Muscle of leg (tissue), 11 donors: ENCODE measurements around the gene PUS1. TPM values are rescaled to one million over a fixed set of nuclear protein-coding genes. Genes with fewer than 3 reads are reported as not detected.
A peak's percentile ranks its signal among the peaks of the same experiment; 100 is the strongest.
"Not testable (repeated sequence)": the region's sequence is repeated elsewhere in the genome, so short reads cannot be mapped to it uniquely, and the experiment has no call there.

Experiments
- DNase-seq: peaks from one replicate; pipeline ENCODE4 v3.0.0; 2013
- H3K27ac ChIP-seq: one replicate; pipeline ENCODE4 v1.5.1; 2013; ENCODE audit warnings: mild to moderate bottlenecking, low read length, control low read depth
- H3K27me3 ChIP-seq: one replicate; pipeline ENCODE4 v1.6.1; 2013; ENCODE audit warnings: low read length; ENCODE audit not compliant: control insufficient read depth, insufficient read depth
- H3K36me3 ChIP-seq: one replicate; pipeline ENCODE4 v1.6.1; 2013; ENCODE audit warnings: low read length; ENCODE audit not compliant: control insufficient read depth, insufficient read depth
- H3K4me1 ChIP-seq: one replicate; pipeline ENCODE4 v1.6.1; 2013; ENCODE audit warnings: low read length; ENCODE audit not compliant: control insufficient read depth, insufficient read depth
- H3K4me3 ChIP-seq: one replicate; pipeline ENCODE4 v1.5.1; 2013; ENCODE audit warnings: low read length, control low read depth
- H3K9me3 ChIP-seq: replicated peaks from 2 replicates; pipeline ENCODE4 v1.6.1; 2013; ENCODE audit warnings: low read depth, low read length; ENCODE audit not compliant: control insufficient read depth
- WGBS: methylation state at CpG from one replicate; pipeline ENCODE4 v1.1.5; 2013; ENCODE audit warnings: missing lambda C conversion rate; ENCODE audit not compliant: insufficient coverage; 5-methylcytosine and 5-hydroxymethylcytosine counted together
- polyA plus RNA-seq, 8 donors: library from polyadenylated mRNA; unstranded; fragments of 120-200 nt; gene quantifications; one replicate each; pipeline versions ENCODE4 v1.2.1 to v1.2.3, GENCODE V29; 2013; ENCODE audit warnings: inconsistent platforms in 1 of 8, low replicate concordance in 1 of 8; ENCODE audit not compliant: insufficient read length in 8 of 8, insufficient read depth in 1 of 8
- total RNA-seq: library from RNA; stranded (reverse); fragments of 120-200 nt; gene quantifications from one replicate; pipeline ENCODE4 v1.2.4, GENCODE V29; 2013

PUS1 gene
- total and polyA plus RNA-seq, 9 donors = 6.5 to 18.5 (median 13.1) TPM

DNA sequence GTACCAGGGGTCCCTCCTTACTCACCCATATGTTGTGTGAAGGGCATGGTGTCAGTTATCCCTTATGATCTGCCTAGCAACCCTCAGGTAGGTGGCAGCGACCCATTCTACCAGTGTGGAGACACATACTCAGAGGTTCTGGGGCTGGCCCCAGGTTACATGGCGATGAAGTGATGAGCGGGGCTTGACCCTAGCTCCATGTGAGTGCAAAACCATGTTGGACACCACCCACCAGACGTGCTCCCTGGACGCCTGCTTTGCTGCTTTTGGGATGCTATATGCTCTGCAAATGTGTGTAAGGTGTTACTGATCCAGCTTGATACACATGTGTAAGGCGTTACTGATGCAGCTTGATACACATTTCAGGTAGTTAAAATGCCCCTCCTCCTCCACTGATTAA, 54.0 kb downstream of the PUS1 start:
- H3K27ac ChIP-seq = no peak overlapping the region
- H3K9me3 ChIP-seq = no peaks in the 10 kb centered on the region
- WGBS = 95% methylated on average over 4 of the region's 6 CpGs
- no peaks in the 10 kb centered on the region for H3K4me1 ChIP-seq
- peaks cover 75% of the 10 kb centered on the region for H3K36me3 ChIP-seq
- DNase-seq = no peak
- H3K27me3 ChIP-seq = no peaks in the 10 kb centered on the region
- no peak overlapping the region for H3K4me3 ChIP-seq

DNA sequence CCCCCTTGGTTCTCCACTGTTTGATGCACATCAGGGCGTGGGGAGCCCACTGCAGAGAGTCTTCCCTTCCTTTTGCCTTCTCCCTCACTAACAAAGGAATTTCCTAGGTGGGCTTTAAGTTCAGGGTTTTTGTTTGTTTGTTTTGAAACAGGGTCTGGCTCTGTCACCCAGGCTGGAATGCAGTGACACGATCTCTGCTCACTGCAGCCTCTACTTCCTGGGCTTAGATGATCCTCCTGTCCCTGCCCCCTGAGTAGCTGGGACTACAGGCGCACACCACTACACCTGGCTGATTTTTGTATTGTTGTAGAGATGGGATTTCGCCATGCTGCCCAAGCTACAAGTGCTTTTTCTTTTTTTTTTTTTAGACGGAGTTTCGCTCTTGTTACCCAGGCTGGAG, 54.5 kb downstream of the PUS1 start:
- no peak overlapping the region for H3K27ac ChIP-seq
- DNase-seq = no peak
- peaks cover 1% of the 10 kb centered on the region for H3K4me1 ChIP-seq
- no peak overlapping the region for H3K4me3 ChIP-seq
- H3K9me3 ChIP-seq = no peaks in the 10 kb centered on the region
- H3K36me3 ChIP-seq = peaks cover 79% of the 10 kb centered on the region
- WGBS = 100% methylated on average over 1 of the region's 6 CpGs
- H3K27me3 ChIP-seq = no peaks in the 10 kb centered on the region

DNA sequence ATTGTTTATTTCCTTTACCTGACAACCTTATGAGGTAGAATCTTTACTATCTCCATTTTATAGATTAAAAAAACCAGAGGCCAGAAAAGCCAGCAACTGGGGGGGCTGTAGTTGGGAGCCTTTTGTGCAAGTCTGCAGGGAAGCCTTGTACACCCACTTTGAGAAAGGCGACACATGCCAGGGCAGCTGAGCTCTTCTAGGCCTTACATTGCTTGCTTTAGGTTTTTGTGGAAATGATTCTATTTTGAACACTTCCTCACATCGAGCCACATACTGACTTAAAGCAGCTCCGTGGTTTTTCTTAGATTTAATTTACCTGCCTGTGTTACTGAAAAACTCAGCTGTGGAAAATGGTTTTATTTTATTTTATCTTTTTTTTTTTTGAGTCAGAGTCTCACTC, 55.3 kb downstream of the PUS1 start:
- Histone ChIP-seq H3K27me3 (no peaks in the 10 kb centered on the region), H3K36me3 (peaks cover 84% of the 10 kb centered on the region), H3K9me3 (no peaks in the 10 kb centered on the region), H3K4me3 (no peak overlapping the region), H3K4me1 (peaks cover 5% of the 10 kb centered on the region), H3K27ac (no peak overlapping the region)
- WGBS = no CpG with 5 or more reads among the region's 3 CpGs
- DNase-seq = peak; percentile 11

GRCh38 chr12:131985510-131985875, 56.4 kb downstream of the PUS1 start:
- H3K4me1 ChIP-seq, H3K27me3 ChIP-seq, H3K27ac ChIP-seq, H3K4me3 ChIP-seq, H3K9me3 ChIP-seq: not testable (repeated sequence)
- H3K36me3 ChIP-seq = peaks cover 82% of the 10 kb centered on the region
- 93% methylated on average over 5 of the region's 11 CpGs for WGBS
- DNase-seq = peak; percentile 18

DNA sequence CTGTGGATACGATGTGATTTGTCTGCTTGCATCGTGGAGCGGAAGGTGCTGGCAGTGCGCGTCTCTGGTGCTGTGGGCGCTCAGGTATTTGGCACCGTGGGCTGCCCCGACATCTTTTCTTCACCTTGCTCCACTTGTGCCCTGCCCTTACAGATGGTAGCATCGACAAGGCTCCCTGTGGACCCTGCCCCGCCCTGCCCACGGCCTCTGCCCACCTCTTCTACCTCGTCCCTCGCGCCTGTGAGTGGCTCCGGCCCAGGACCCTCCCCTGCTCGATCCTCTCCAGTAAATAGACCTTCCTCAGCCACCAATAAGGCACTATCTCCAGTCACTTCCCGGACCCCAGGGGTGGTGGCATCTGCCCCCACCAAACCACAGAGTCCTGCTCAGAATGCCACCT, 57.3 kb downstream of the PUS1 start:
- Histone ChIP-seq H3K27ac (no peak overlapping the region), H3K36me3 (peaks cover 83% of the 10 kb centered on the region), H3K4me1 (peaks cover 5% of the 10 kb centered on the region), H3K27me3 (no peaks in the 10 kb centered on the region), H3K9me3 (no peaks in the 10 kb centered on the region), H3K4me3 (no peak overlapping the region)
- WGBS = 95% methylated on average over 15 of the region's 17 CpGs
- DNase-seq = no peak

DNA sequence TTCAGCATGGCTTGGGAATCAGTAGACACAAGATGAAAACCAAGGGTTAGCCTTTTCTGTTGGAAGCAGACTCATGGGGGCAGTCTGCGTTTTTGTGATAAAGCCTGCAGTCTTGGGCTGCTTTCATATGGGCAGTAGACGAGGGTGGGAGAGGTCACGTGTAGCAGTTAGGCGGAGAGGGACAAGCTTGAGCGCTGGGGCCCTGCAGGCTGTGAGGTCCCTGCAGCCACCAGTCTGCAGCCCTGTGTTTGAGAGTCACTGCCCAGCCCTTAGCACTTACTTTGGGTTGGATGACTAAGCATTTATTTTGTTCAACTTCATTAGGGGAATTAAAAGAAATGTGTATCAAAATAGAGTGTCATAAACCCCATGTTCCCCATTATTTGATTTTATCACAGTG, 57.8 kb downstream of the PUS1 start:
- no peaks in the 10 kb centered on the region for H3K9me3 ChIP-seq
- peaks cover 80% of the 10 kb centered on the region for H3K36me3 ChIP-seq
- peaks cover 5% of the 10 kb centered on the region for H3K4me1 ChIP-seq
- H3K27ac ChIP-seq = no peak overlapping the region
- 85% methylated on average over 4 of the region's 5 CpGs for WGBS
- no peaks in the 10 kb centered on the region for H3K27me3 ChIP-seq
- H3K4me3 ChIP-seq = no peak overlapping the region
- no peak for DNase-seq

GRCh38 chr12:131987552-131987951, 58.5 kb downstream of the PUS1 start:
- peaks cover 80% of the 10 kb centered on the region for H3K36me3 ChIP-seq
- H3K27ac ChIP-seq = no peak overlapping the region
- H3K9me3 ChIP-seq = no peaks in the 10 kb centered on the region
- 66% methylated on average over 3 of the region's 8 CpGs for WGBS
- DNase-seq = no peak
- H3K27me3 ChIP-seq = no peaks in the 10 kb centered on the region
- peaks cover 5% of the 10 kb centered on the region for H3K4me1 ChIP-seq
- no peak overlapping the region for H3K4me3 ChIP-seq

GRCh38 chr12:131988054-131988796, 59.1 kb downstream of the PUS1 start:
- Histone ChIP-seq H3K4me1 (peaks cover 5% of the 10 kb centered on the region), H3K9me3 (no peaks in the 10 kb centered on the region), H3K27me3 (no peaks in the 10 kb centered on the region), H3K27ac (peak overlapping the region; percentile 13), H3K4me3 (no peak overlapping the region), H3K36me3 (peaks cover 80% of the 10 kb centered on the region)
- WGBS = 52% methylated on average over 7 of the region's 8 CpGs
- peak; percentile 72 for DNase-seq

DNA sequence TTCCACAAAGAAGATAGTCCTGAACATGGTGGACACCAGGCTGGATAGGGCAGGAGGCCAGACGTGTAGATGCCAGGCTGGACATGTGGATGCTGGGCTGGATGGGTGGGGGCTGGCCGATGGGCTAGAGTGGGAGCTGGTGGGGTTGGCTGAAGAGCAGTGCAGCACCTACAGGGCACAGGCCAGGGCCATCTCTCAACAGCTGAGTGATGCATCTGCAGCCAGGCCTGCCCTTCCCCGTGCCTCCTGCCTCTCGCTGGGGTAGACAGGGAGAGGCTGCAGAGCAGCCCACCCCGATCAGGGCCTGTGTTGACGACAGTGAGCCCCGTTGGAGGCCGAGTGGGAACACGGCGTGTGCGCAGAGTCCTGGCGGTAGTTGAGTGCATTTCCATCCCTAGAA, 59.9 kb downstream of the PUS1 start:
- H3K27me3 ChIP-seq = no peaks in the 10 kb centered on the region
- H3K9me3 ChIP-seq = no peaks in the 10 kb centered on the region
- 85% methylated on average over 9 of the region's 12 CpGs for WGBS
- no peak for DNase-seq
- H3K4me1 ChIP-seq = peaks cover 5% of the 10 kb centered on the region
- no peak overlapping the region for H3K4me3 ChIP-seq
- peaks cover 81% of the 10 kb centered on the region for H3K36me3 ChIP-seq
- no peak overlapping the region for H3K27ac ChIP-seq

DNA sequence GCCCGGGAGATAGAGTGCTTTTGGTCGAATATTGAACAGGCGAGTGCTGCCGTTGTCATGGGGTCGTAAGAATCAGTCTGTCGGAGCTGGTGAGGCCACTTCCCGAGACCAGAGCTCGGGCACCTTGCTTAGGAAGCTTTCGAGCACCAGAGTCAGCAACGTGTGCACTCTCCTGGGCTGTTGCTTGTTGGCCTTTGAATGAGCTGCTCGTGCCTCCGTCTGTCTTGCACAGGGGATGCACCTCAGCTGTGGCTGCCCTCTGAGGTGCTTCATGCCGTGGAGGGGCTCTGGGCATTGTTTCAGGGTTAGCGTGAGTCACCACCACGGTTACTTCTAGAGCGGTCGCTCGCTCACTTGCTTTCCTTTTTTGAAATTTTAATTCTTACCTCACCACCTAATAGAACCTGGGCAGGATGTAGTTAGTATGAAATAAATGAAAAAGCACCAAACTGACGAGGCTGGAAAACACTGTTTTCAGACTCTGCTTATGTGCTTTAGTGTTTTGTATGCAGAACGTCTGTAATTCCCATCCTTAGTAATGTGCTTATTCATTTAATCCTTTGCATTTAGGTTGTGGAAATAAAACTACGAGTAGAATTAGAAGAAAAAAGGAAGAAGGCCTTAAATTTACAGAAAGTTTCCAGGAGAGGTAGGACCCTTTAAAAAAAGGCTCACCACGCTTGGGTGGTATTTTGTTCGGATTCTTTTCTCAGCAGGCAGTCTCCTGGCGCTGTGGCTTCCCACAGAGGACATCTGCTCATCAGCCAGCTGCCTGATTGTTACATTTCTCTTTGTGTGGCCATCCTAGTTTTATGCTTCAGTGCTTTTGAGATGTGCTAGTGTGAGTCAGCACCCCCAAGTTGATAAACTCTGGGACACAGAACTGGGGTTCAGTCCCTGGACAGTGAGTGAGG, 61.2 kb downstream of the PUS1 start:
- H3K4me1 ChIP-seq = peaks cover 5% of the 10 kb centered on the region
- H3K9me3 ChIP-seq = no peaks in the 10 kb centered on the region
- no peak overlapping the region for H3K4me3 ChIP-seq
- H3K27me3 ChIP-seq = no peaks in the 10 kb centered on the region
- 74% methylated on average over 15 of the region's 24 CpGs for WGBS
- H3K36me3 ChIP-seq = peaks cover 86% of the 10 kb centered on the region
- no peak for DNase-seq
- no peak overlapping the region for H3K27ac ChIP-seq
